EH (cell line): Measurements from ENCODE around the gene CST9.
"Not testable (repeated sequence)": the region's sequence is repeated elsewhere in the genome, so short reads cannot be mapped to it uniquely, and the experiment has no call there.

Experiments
- DNase-seq: peaks from one replicate; pipeline ENCODE4 v3.0.0-alpha.2; 2015; ENCODE audit warnings: low read depth

Gene CST9

GRCh38 chr20:23637282-23638221, 31.8 kb upstream of the CST9 start, which contains the start of gene CST3:
Gene CST3, minus strand, starts transcription at chr20:23637955. Its CDS starts 93 bp downstream, at chr20:23637862.
- peak; percentile 92 for DNase-seq

DNA sequence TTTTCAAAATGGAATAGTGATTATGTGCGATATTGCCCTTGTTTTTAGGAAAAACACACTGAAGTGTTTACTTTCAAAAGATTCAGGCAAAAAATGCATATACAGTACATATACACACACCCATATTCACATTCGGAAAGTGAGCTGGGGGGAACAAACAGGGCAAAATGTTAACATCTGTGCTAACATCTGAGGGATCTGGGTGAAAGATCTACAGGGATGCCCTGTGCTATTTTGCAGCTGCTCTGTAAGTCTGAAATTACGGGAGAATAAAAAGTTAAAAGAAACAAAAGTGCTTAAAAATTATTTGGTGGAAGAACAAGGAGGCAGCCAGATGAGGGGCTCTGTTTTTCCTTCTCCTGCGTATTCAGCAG, 31.2 kb upstream of the CST9 start:
- no peak for DNase-seq

GRCh38 chr20:23636182-23636907, 30.6 kb upstream of the CST9 start:
- DNase-seq, result no peak

- not testable (repeated sequence) for DNase-seq
Observed at GRCh38 chr20:23635768-23636090, 30.0 kb upstream of the CST9 start.

DNA sequence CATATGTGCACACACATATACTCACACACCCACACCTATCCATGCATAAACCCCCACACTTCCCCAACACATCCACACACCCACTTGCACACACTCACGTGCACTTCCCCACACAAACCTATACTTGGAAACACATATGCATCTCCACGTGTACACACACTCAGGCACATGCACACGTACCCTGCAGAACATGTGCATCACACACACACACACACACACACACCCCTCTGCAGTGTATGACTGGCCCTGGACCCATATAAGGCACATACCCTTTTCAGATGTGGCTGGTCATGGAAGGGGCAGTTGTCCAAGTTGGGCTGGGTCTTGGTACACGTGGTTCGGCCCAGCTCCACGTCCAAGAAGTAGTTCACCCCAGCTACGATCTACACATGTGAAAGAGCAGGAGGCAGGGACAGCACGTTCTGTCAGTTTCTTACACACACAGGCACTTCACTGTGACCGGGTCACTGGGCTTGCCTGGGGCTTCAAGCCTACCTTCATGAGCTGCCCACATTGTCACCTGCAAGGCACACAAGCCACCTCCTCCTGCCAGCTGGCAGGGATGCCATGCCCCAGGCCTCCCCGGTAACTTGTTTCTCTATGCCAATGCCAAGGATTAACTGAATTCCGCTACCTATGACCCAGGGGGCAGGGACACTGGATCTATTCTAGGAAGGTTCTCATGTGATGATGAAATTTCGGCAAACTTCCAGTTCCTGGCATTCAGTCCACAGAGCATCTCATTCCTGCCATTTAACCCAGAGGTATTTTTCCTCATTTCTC, 29.5 kb upstream of the CST9 start:
- DNase-seq, result peak; percentile 27

- DNase-seq, result no peak
Observed at GRCh38 chr20:23634044-23634801, 28.5 kb upstream of the CST9 start.

DNA sequence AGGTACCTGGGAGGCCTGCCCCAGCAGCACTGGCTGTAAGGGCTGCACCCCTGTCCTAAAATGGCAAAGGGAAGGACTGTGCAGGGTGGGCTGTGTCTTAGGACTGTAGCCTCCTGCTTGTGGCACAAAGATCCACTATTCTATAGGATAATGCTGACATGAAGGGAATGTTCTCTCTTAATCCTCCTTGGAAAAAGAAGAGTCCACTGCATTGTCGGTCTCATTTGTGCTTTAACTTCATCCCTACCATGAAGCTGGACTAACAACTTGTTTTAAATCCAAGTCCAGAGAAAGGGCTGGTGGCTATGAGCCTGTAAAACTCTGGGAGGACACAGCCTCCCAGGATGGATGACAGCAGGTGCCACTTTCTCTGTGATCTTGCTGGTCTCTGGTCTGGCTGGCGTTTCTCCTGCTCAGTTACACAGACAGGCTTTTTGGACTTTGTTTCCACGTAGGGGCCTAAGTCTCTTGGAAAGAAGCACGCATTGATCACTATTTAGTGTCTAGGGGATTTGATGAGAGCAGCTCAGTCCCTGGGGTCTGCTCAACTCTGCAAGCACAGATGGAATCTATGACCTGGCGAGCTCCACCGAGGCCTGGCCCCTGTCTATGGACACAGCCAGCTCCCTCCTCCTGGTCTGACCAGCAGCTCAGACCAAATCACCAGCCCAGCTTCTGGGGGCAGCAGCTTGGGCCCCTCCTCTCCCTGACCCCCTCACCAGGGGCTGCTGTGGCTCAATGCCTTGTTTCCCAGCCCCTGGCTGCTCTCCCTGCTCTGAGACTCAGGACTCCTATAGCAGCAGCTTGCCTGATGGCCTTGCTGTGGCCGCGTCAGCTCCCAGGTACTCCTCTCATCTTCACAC, 27.2 kb upstream of the CST9 start:
- DNase-seq, result no peak

GRCh38 chr20:23631981-23632710, 26.4 kb upstream of the CST9 start:
- DNase-seq, result no peak

GRCh38 chr20:23631226-23631822, 25.6 kb upstream of the CST9 start:
- no peak for DNase-seq

- no peak for DNase-seq
Observed at GRCh38 chr20:23630392-23630849, 24.7 kb upstream of the CST9 start.

GRCh38 chr20:23629542-23630391, 24.1 kb upstream of the CST9 start:
- no peak for DNase-seq

DNA sequence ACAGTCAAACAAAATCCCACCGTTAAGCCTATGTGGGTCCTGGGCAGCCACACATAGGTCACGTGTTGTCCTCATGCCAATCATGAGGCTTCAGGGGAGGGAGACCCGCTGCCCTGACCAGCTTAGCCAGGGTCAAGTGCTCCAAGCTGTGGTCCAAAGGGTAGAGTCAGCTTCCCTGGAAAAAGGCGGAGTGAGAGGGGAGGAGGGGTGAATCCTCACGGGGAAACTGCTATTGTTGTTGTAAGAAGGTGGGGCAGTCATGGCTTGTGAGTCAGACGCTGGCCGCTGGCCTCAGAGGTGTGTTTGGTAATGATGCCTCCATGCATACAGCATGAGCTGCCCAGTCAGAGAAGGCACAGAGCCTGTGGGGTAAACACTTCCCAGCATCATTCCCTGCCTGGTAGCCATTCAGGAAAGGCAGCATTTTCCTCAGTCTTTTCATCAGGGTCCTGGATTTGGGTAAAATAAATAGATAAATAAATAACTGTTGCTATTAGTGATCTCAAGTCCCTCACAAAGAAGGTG, 23.4 kb upstream of the CST9 start:
- peak; percentile 52 for DNase-seq

- DNase-seq, result no peak
Observed at GRCh38 chr20:23628402-23629016, 22.8 kb upstream of the CST9 start.

- DNase-seq, result no peak
Observed at GRCh38 chr20:23627501-23627900, 21.8 kb upstream of the CST9 start.

GRCh38 chr20:23626040-23626620, 20.4 kb upstream of the CST9 start:
- peak; percentile 24 for DNase-seq

- DNase-seq, result no peak
Observed at GRCh38 chr20:23625236-23625964, 19.7 kb upstream of the CST9 start.

DNA sequence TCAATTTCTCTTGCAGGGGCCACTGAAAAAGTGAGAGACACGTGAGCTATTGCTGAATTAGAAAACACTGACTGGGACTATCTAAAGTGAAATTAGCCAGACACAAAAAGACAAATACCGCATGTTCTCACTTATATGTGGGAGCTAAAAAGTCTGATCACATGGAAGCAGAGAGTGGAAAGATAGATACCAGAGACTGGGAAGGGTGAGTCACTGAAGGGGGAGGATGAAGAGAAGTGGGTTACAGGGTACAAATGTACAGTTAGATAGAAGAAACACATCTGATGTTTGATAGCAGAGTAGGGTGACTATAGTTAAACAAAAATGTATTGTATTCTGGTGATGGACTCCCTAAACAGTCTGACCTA, 18.6 kb upstream of the CST9 start:
- DNase-seq, result no peak
